HepG2 (cell line): ENCODE data around the gene NHP2. TPM values are rescaled to one million over a fixed set of nuclear protein-coding genes. Genes with fewer than 3 reads are reported as not detected.

ENCODE experiments used
- ATAC-seq: fragments of 200-7000 bp; cut with Tn5 transposase; 3 replicates; pipeline ENCODE4 v1.9.1; 2020; ENCODE audit warnings: mild to moderate bottlenecking, moderate library complexity
- BruUV-seq: library from RNA; stranded (reverse); fragments of 400-500 nt; replicated peaks from 2 replicates; lab custom pipeline; 2021; lab: Mats Ljungman, UMichigan
- CTCF ChIA-PET: fragments of 300-600 bp; formaldehyde crosslinking; extraction: SDS; loops from one replicate; lab custom pipeline; 2021; ENCODE audit warnings: low total read pairs, inconsistent platforms, low intra/inter-chr PET ratio; lab: Yijun Ruan, JAX
- POLR2A ChIA-PET: fragments of 350-600 bp; sonication (Branson Sonifier 250); formaldehyde crosslinking; loops from one replicate; lab custom pipeline; 2020; ENCODE audit warnings: antibody characterized with exemption, inconsistent platforms; lab: Yijun Ruan, JAX
- DNase-seq: peaks from one replicate; pipeline ENCODE4 v3.0.0-alpha.2; 2015; ENCODE audit warnings: low spot score
- FAIRE-seq: peaks from 3 replicates; lab custom pipeline; 2011; peaks lifted over from hg19 to GRCh38; lab: Jason Lieb, UNC
- H2AFZ ChIP-seq: one replicate; pipeline ENCODE4 v1.6.1; 2011; ENCODE audit warnings: low read length, inconsistent platforms
- H3K27ac ChIP-seq: fragments of 300-600 bp; 3 replicates; pipeline ENCODE4 v1.8.0; 2011; ENCODE audit warnings: mixed run types, mild to moderate bottlenecking, mixed read lengths, low read length, inconsistent platforms; ENCODE audit not compliant: insufficient read depth; ENCODE audit errors: extremely low read length
- H3K27me3 ChIP-seq, 2 experiments: fragments of 200-600 bp in 1 of 2; 2 replicates in 1 of 2; 3 replicates in 1 of 2; pipeline versions ENCODE4 v1.6.0 to v1.8.0; 2011; ENCODE audit warnings: low read length in 2 of 2, mild to moderate bottlenecking in 2 of 2, moderate library complexity in 2 of 2, inconsistent platforms in 1 of 2; ENCODE audit not compliant: insufficient read depth in 2 of 2, control insufficient read depth in 1 of 2
- H3K36me3 ChIP-seq, 2 experiments: fragments of 200-600 bp in 1 of 2; replicated peaks in 1 of 2; 2 replicates in 1 of 2; 3 replicates in 1 of 2; pipeline versions ENCODE4 v1.5.1 to v1.8.0; 2011; ENCODE audit warnings: low read length in 2 of 2, inconsistent platforms in 1 of 2; ENCODE audit not compliant: insufficient read depth in 2 of 2, control insufficient read depth in 1 of 2
- H3K4me1 ChIP-seq: 2 replicates; pipeline ENCODE4 v1.5.1; 2012; ENCODE audit warnings: low read length, inconsistent platforms; ENCODE audit not compliant: insufficient read depth
- H3K4me2 ChIP-seq: 2 replicates; pipeline ENCODE4 v1.6.0; 2011; ENCODE audit warnings: low read depth, low read length, inconsistent platforms
- H3K4me3 ChIP-seq, 3 experiments: fragments of 200-600 bp in 1 of 3; sonication (generic), shearing (Covaris generic) in 1 of 3; replicated peaks in 1 of 3; 2 replicates each; pipeline ENCODE4 v1.5.1; 2011 to 2016; ENCODE audit warnings: low read length in 3 of 3, inconsistent platforms in 2 of 3, low read depth in 2 of 3, mild to moderate bottlenecking in 2 of 3, control low read depth in 1 of 3, mixed read lengths in 1 of 3; ENCODE audit not compliant: insufficient read depth in 1 of 3
- H3K79me2 ChIP-seq: one replicate; pipeline ENCODE4 v1.6.1; 2011; ENCODE audit warnings: low read length, inconsistent platforms; ENCODE audit not compliant: insufficient read depth
- H3K9ac ChIP-seq: 2 replicates; pipeline ENCODE4 v1.6.0; 2011; ENCODE audit warnings: mild to moderate bottlenecking, low read depth, low read length, inconsistent platforms; ENCODE audit not compliant: insufficient read depth
- H3K9me3 ChIP-seq: 2 replicates; pipeline ENCODE4 v1.5.1; 2012; ENCODE audit warnings: mild to moderate bottlenecking, low read length
- H4K20me1 ChIP-seq: 2 replicates; pipeline ENCODE4 v1.6.0; 2011; ENCODE audit warnings: inconsistent platforms, mild to moderate bottlenecking, low read length, moderate library complexity; ENCODE audit not compliant: insufficient read depth
- ETV5 ChIP-seq: IDR thresholded peaks from 2 replicates; pipeline ENCODE4 v1.6.1; 2018; ENCODE audit warnings: missing biosample characterization, missing genetic modification reagents, inconsistent platforms, borderline replicate concordance
- HNF4G ChIP-seq, 2 experiments: sonication (generic) in 1 of 2; formaldehyde crosslinking in 1 of 2; IDR thresholded peaks; 2 replicates each; pipeline versions ENCODE4 v1.4.0 to v1.6.1; 2011 to 2020; ENCODE audit warnings: borderline replicate concordance in 2 of 2, low read depth in 2 of 2, mild to moderate bottlenecking in 2 of 2, low read length in 1 of 2, missing genetic modification reagents in 1 of 2, moderate library complexity in 1 of 2
- SP1 ChIP-seq, 2 experiments: fragments of 450-650 bp in 1 of 2; sonication (generic) in 1 of 2; formaldehyde crosslinking in 1 of 2; IDR thresholded peaks; 2 replicates each; pipeline versions ENCODE4 v1.4.0 to v1.6.1; 2016 to 2020; ENCODE audit warnings: missing genetic modification reagents in 1 of 2
- ZFP36L1 ChIP-seq: sonication (generic); formaldehyde crosslinking; IDR thresholded peaks from 2 replicates; pipeline ENCODE4 v1.8.0; 2022; ENCODE audit warnings: mild to moderate bottlenecking, missing genetic modification reagents, moderate library complexity
- ZFP41 ChIP-seq: sonication (generic); formaldehyde crosslinking; IDR thresholded peaks from 2 replicates; pipeline ENCODE4 v1.4.0; 2020; ENCODE audit warnings: mild to moderate bottlenecking, missing genetic modification reagents, borderline replicate concordance
- ZNF343 ChIP-seq: sonication (generic); formaldehyde crosslinking; IDR thresholded peaks from 2 replicates; pipeline ENCODE4 v1.4.0; 2020; ENCODE audit warnings: mild to moderate bottlenecking, missing genetic modification reagents
- ZNF724P ChIP-seq: sonication (generic); formaldehyde crosslinking; IDR thresholded peaks from 2 replicates; pipeline ENCODE4 v1.8.0; 2022; ENCODE audit warnings: missing genetic modification reagents, borderline replicate concordance
- ZSCAN22 ChIP-seq: sonication (generic); formaldehyde crosslinking; IDR thresholded peaks from 2 replicates; pipeline ENCODE4 v1.4.0; 2020; ENCODE audit warnings: mild to moderate bottlenecking, missing genetic modification reagents
- WGBS: methylation state at CpG from one replicate; pipeline ENCODE4 v1.1.6; 2017; ENCODE audit warnings: low lambda C conversion rate; 5-methylcytosine and 5-hydroxymethylcytosine counted together
- in situ Hi-C: cut with HindIII; loops from 2 replicates; pipeline ENCODE4 v1.10.0; 2017; ENCODE audit warnings: low pct_unique_long_range_greater_than_20kb; ENCODE audit not compliant: extremely low pct_ligation_motif_present
- intact Hi-C: fragments of 100-400 bp; cut with micrococcal nuclease; formaldehyde crosslinking; loops from one replicate; pipeline ENCODE4 v1.10.0; 2022; ENCODE audit not compliant: unreplicated experiment
- polyA plus RNA-seq, 8 experiments: library from polyadenylated mRNA; depleted of rRNA in 3 of 8; stranded (reverse) in 7 of 8; unstranded in 1 of 8; fragments of >200 nt; fragmentation: Illumina TruSeq in 4 of 8; extraction: Trizol in 4 of 8; gene quantifications; 2 replicates each; pipeline versions ENCODE4 v1.2.1 to v1.2.3, GENCODE V29; 2011 to 2016; ENCODE audit warnings: low read depth in 4 of 8, missing spikeins in 1 of 8, mixed read lengths in 1 of 8; ENCODE audit not compliant: insufficient read depth in 1 of 8
- total RNA-seq, 5 experiments: library from RNA; depleted of rRNA; stranded (reverse); fragments of >200 nt; fragmentation: Illumina TruSeq; extraction: Trizol; gene quantifications; 2 replicates each; pipeline ENCODE4 v1.2.3, GENCODE V29; 2016; ENCODE audit warnings: low read depth in 1 of 5
- TF ChIP-seq, protein P1 (sequence below): sonication (generic); formaldehyde crosslinking; IDR thresholded peaks from 2 replicates; pipeline ENCODE4 v1.4.0; 2020; ENCODE audit warnings: missing genetic modification reagents, mild to moderate bottlenecking, borderline replicate concordance
- TF ChIP-seq, protein P2 (sequence below): sonication (generic); formaldehyde crosslinking; IDR thresholded peaks from 2 replicates; pipeline ENCODE4 v1.4.0; 2020; ENCODE audit warnings: missing genetic modification reagents, mild to moderate bottlenecking, borderline replicate concordance
- TF ChIP-seq, protein P3 (sequence below): IDR thresholded peaks from 2 replicates; pipeline ENCODE4 v1.6.1; 2016; ENCODE audit warnings: low read depth, borderline replicate concordance
- TF ChIP-seq, protein P4 (sequence below): sonication (generic); formaldehyde crosslinking; conservative IDR thresholded peaks from 2 replicates; pipeline ENCODE4 v1.8.0; 2022; ENCODE audit warnings: low read depth, missing genetic modification reagents
- TF ChIP-seq, protein P5 (sequence below): IDR thresholded peaks from 2 replicates; pipeline ENCODE4 v1.6.1; 2016

Gene NHP2
- total and polyA plus RNA-seq, 2 of the 13 experiments (the other 11 are each of a cell fraction or from before 2014, with no cell fraction given), result 56.2 to 96.1 TPM

DNA sequence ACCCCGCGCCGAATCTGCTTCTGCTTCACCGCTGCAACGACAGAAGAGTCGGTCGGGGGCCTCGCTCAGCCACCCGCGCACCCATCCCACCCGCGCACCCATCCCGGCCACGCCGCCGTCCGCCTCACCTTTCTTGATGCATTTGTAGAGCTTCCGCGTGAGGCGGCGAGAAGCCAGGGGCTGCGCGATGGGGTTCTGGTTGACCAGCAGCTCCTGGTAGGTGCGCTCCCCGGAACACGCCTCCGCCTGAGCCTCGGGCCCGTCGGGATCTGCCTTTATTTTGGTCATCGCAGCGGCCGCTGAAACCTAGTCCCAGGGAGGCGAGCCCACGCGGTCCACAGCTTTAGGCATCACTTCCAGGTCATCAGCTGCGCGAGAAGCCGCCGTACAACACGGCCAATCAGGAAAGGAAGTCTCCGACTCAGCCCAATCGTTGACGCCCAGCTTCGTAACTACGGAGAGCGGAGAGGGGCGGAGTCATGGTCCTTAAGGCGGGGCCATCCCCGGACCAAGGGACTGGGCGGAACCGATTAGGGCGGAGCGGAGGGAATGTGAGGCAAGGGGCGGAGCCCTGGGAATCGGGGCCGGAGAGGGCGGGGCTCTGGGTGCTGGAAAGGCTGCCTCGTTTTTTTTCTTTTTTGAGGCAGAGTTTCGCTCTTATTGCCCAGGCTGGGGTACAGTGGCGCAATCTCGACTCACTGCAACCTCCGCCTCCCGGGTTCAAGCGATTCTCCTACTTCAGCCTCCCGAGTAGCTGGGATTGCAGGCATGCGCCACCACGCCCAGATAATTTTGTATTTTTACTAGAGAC is at the start of gene NHP2 (continued):
- TF ChIP-seq ETV5 (CRISPR knock-in tag) (peak; percentile 19; the same call in 1 of the 2 replicates), ZFP41 (CRISPR knock-in tag) (0 out of 2 replicates have a peak, but pooled peaks have one; percentile 52)
- TF ChIP-seq, protein P1, sequence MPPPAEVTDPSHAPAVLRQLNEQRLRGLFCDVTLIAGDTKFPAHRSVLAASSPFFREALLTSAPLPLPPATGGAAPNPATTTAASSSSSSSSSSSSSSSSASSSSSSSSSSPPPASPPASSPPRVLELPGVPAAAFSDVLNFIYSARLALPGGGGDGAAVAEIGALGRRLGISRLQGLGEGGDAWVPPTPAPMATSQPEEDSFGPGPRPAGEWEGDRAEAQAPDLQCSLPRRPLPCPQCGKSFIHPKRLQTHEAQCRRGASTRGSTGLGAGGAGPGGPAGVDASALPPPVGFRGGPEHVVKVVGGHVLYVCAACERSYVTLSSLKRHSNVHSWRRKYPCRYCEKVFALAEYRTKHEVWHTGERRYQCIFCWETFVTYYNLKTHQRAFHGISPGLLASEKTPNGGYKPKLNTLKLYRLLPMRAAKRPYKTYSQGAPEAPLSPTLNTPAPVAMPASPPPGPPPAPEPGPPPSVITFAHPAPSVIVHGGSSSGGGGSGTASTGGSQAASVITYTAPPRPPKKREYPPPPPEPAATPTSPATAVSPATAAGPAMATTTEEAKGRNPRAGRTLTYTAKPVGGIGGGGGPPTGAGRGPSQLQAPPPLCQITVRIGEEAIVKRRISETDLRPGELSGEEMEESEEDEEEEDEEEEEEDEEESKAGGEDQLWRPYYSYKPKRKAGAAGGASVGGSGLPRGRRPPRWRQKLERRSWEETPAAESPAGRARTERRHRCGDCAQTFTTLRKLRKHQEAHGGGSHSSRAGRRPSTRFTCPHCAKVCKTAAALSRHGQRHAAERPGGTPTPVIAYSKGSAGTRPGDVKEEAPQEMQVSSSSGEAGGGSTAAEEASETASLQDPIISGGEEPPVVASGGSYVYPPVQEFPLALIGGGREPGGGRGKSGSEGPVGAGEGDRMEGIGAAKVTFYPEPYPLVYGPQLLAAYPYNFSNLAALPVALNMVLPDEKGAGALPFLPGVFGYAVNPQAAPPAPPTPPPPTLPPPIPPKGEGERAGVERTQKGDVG, result no peak

DNA sequence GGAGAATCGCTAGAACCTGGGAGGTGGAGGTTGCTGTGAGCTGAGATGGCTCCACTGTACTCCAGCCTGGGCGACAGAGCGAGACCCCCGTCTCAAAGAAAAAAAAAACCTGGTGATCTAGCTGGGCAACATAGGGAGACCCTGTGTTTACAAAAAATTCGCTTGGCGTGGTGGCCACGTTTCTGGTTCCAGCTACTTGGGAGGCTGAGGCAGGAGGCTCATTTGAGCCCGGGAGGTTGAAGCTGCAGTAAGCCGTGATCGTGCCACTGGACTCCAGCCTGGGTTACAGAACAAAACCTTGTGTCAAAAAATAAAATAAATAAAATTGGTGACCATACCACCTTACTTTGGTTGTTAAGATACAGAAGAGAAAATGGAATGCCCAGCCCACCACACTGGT is 48.9 kb upstream of the NHP2 start:
- Histone ChIP-seq H3K9me3 (no peaks in the 10 kb centered on the region), H3K4me3 (no peak overlapping the region), H3K27ac (no peak overlapping the region), H3K9ac (no peak overlapping the region), H4K20me1 (peaks cover 24% of the 10 kb centered on the region), H3K27me3 (peaks cover 0 to 7% of the 10 kb centered on the region in 2 experiments; a peak in 1 of 5 replicates), H3K79me2 (peaks cover 30% of the 10 kb centered on the region), H3K4me2 (no peak overlapping the region), H3K4me1 (peaks cover 33% of the 10 kb centered on the region), H2AFZ (no peak overlapping the region), H3K36me3 (peaks cover 2 to 16% of the 10 kb centered on the region in 2 experiments; a peak in 4 of 5 replicates)
- ChIA-PET CTCF (no interaction called here), POLR2A (no interaction called here)
- FAIRE-seq (no peak), ATAC-seq (no peak), DNase-seq (no peak)
- no TSS peak for BruUV-seq
- intact Hi-C loops (no loop called here), in situ Hi-C loops (no loop called here)
- 89% methylated on average over 10 of the region's 10 CpGs for WGBS
- TF ChIP-seq ZSCAN22 (CRISPR knock-in tag), result no peak
- TF ChIP-seq, protein P2, sequence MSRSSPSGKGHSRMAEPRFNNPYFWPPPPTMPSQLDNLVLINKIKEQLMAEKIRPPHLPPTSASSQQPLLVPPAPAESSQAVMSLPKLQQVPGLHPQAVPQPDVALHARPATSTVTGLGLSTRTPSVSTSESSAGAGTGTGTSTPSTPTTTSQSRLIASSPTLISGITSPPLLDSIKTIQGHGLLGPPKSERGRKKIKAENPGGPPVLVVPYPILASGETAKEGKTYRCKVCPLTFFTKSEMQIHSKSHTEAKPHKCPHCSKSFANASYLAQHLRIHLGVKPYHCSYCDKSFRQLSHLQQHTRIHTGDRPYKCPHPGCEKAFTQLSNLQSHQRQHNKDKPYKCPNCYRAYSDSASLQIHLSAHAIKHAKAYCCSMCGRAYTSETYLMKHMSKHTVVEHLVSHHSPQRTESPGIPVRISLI, result no peak
- TF ChIP-seq, protein P3, sequence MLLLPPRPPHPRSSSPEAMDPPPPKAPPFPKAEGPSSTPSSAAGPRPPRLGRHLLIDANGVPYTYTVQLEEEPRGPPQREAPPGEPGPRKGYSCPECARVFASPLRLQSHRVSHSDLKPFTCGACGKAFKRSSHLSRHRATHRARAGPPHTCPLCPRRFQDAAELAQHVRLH, result no peak
- TF ChIP-seq, protein P4, sequence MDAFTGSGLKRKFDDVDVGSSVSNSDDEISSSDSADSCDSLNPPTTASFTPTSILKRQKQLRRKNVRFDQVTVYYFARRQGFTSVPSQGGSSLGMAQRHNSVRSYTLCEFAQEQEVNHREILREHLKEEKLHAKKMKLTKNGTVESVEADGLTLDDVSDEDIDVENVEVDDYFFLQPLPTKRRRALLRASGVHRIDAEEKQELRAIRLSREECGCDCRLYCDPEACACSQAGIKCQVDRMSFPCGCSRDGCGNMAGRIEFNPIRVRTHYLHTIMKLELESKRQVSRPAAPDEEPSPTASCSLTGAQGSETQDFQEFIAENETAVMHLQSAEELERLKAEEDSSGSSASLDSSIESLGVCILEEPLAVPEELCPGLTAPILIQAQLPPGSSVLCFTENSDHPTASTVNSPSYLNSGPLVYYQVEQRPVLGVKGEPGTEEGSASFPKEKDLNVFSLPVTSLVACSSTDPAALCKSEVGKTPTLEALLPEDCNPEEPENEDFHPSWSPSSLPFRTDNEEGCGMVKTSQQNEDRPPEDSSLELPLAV, result no peak
- TF ChIP-seq, protein P5, sequence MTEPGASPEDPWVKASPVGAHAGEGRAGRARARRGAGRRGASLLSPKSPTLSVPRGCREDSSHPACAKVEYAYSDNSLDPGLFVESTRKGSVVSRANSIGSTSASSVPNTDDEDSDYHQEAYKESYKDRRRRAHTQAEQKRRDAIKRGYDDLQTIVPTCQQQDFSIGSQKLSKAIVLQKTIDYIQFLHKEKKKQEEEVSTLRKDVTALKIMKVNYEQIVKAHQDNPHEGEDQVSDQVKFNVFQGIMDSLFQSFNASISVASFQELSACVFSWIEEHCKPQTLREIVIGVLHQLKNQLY (CRISPR knock-in tag), result no peak
- no peak for TF ChIP-seq HNF4G (IDR thresholded peaks at IDR 0.05; ENCODE audit: borderline replicate concordance, low read depth, low read length)
- TF ChIP-seq HNF4G (CRISPR knock-in tag; IDR thresholded peaks at IDR 0.05; ENCODE audit: borderline replicate concordance, low read depth), result no peak
- no peak for TF ChIP-seq ZNF724P (CRISPR knock-in tag)
- no peak for TF ChIP-seq SP1 (IDR thresholded peaks at IDR 0.05)
- no peak for TF ChIP-seq SP1 (CRISPR knock-in tag; IDR thresholded peaks at IDR 0.05)
- TF ChIP-seq ZNF343, result no peak
- TF ChIP-seq ZFP36L1 (CRISPR knock-in tag), result no peak
